HL-60 (cell line): ENCODE data around the gene NDUFB2.

Experiments
- DNase-seq, 2 experiments: peaks; one replicate each; pipeline ENCODE4 v3.0.0-alpha.2; 2010 to 2020; ENCODE audit warnings: low read depth in 1 of 2, low spot score in 1 of 2
- H3K27ac ChIP-seq: fragments of 250-450 bp; sonication (Bioruptor Pico); replicated peaks from 2 replicates; pipeline ENCODE4 v1.5.1; 2020; ENCODE audit warnings: mild to moderate bottlenecking, moderate library complexity
- H3K27me3 ChIP-seq: fragments of 250-450 bp; sonication (Bioruptor Pico); 2 replicates; pipeline ENCODE4 v1.5.1; 2021; ENCODE audit warnings: mild to moderate bottlenecking, moderate library complexity; ENCODE audit not compliant: insufficient read depth, poor library complexity, severe bottlenecking
- H3K4me3 ChIP-seq: replicated peaks from 2 replicates; pipeline ENCODE4 v1.5.1; 2011; ENCODE audit warnings: mild to moderate bottlenecking, control low read depth, low read length; ENCODE audit not compliant: insufficient read depth
- GABPA ChIP-seq: IDR thresholded peaks from 2 replicates; pipeline ENCODE4 v1.6.1; 2012; ENCODE audit warnings: low read depth
- POLR2AphosphoS5 ChIP-seq: IDR thresholded peaks from 2 replicates; pipeline ENCODE4 v1.6.1; 2012; ENCODE audit warnings: low read depth
- REST ChIP-seq: IDR thresholded peaks from 2 replicates; pipeline ENCODE4 v1.6.1; 2012; ENCODE audit warnings: low read depth; ENCODE audit not compliant: insufficient replicate concordance
- SPI1 ChIP-seq: IDR thresholded peaks from 2 replicates; pipeline ENCODE4 v1.6.1; 2012; ENCODE audit warnings: low read depth, mild to moderate bottlenecking, borderline replicate concordance
- TF ChIP-seq, protein P1 (sequence below): IDR thresholded peaks from one replicate; pipeline ENCODE4 v1.5.1; 2011; ENCODE audit warnings: low read length, control low read depth, inconsistent platforms; ENCODE audit not compliant: insufficient read depth

NDUFB2 gene

DNA sequence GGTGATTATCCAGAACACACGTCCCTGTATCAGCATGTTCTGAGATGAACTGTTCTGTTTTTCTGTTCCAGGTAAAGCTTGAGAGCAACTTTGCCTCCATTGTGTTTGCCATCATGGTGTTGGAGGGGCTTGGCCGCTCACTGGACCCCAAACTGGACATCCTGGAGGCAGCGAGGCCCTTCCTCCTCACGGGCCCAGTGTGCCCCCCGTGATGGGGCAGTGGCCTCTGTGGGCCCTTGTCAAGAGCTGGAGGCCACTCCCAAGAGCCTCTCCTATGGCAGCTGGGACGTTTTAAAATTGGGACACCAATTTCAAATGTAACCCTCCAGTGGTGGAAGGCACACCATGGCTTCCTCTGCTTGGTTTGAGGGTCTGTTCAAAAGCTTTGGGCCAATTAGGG, 1.9 kb upstream of the NDUFB2 start:
- no peak for DNase-seq
- Histone ChIP-seq H3K27me3 (no peaks in the 10 kb centered on the region), H3K27ac (no peak overlapping the region), H3K4me3 (no peak overlapping the region)
- TF ChIP-seq SPI1 = no peak
- no peak for TF ChIP-seq GABPA
- TF ChIP-seq, protein P1, sequence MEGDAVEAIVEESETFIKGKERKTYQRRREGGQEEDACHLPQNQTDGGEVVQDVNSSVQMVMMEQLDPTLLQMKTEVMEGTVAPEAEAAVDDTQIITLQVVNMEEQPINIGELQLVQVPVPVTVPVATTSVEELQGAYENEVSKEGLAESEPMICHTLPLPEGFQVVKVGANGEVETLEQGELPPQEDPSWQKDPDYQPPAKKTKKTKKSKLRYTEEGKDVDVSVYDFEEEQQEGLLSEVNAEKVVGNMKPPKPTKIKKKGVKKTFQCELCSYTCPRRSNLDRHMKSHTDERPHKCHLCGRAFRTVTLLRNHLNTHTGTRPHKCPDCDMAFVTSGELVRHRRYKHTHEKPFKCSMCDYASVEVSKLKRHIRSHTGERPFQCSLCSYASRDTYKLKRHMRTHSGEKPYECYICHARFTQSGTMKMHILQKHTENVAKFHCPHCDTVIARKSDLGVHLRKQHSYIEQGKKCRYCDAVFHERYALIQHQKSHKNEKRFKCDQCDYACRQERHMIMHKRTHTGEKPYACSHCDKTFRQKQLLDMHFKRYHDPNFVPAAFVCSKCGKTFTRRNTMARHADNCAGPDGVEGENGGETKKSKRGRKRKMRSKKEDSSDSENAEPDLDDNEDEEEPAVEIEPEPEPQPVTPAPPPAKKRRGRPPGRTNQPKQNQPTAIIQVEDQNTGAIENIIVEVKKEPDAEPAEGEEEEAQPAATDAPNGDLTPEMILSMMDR = no peak
- no peak for TF ChIP-seq POLR2AphosphoS5
- no peak for TF ChIP-seq REST

DNA sequence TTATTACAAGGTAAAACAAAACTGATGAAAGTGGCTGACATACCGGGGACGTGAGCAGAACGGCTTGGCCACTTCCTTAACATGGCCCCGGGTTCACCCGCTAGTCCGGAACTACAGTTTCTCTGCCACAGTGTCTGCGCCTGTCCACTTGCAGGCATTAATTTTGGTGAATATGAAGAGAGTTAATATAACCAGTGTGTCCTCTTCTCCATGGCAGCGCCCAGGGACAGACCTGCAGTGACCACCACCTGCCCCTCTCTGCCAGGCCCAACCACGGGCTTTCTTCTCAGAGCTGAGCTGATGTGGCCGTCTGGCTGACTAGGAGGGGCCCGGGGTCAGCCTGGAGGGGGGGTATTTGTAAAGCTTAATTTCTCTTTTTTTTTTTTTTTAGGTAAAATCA, 1.1 kb upstream of the NDUFB2 start:
- Histone ChIP-seq H3K27ac (no peak overlapping the region), H3K27me3 (no peaks in the 10 kb centered on the region), H3K4me3 (no peak overlapping the region)
- TF ChIP-seq GABPA (no peak), REST (no peak), SPI1 (no peak), POLR2AphosphoS5 (no peak)
- TF ChIP-seq, protein P1 = no peak
- DNase-seq = no peak

DNA sequence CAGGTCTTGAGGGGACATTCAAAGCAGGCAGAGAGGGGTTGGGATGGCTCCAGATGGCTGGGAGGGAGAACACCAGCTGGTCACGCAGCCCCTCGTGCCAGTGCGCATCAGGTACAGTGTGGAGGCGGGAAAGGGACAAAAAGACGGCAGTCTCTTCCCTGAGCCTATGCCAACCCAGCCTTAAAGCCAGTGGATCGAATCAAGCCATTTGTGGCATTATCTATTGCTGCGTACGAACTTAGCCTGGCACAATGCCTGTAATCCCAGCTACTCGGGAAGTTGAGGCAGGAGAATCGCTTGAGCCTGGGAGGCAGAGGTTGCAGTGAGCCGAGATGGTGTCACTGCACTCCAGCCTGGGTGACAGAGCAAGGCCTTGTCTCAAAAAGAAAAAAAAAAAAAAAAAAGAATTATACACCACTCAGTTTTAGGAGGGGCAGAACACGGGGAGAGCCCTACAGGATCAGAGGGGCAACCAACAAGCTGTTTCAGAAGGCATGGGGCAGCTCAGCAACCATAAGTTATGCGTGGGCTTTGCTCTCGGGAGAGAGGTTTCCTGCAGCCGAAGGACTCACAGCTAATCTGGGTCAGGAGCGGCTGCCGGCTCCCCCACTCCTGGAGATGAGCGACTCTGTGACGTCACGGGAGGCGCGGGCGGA, 356 bp upstream of the NDUFB2 start:
- peak in 1 of 2 experiments; percentile 94 for DNase-seq
- TF ChIP-seq POLR2AphosphoS5 (no peak), REST (no peak), SPI1 (no peak), GABPA (no peak)
- TF ChIP-seq, protein P1 = no peak
- Histone ChIP-seq H3K4me3 (peak overlapping the region; percentile 90), H3K27me3 (no peaks in the 10 kb centered on the region), H3K27ac (peak overlapping the region; percentile 92)
